KOPT-K1 (cell line): ENCODE measurements around the gene PASK.

Experiments used
- H3K27ac ChIP-seq: fragments of 200-600 bp; sonication (generic); 2 replicates; pipeline ENCODE4 v1.5.1; 2016; ENCODE audit warnings: antibody characterized with exemption, mild to moderate bottlenecking, low read depth, low read length; ENCODE audit not compliant: poor library complexity, severe bottlenecking
- H3K36me3 ChIP-seq: fragments of 200-600 bp; sonication (generic); 2 replicates; pipeline ENCODE4 v1.5.1; 2017; ENCODE audit warnings: antibody characterized with exemption, mild to moderate bottlenecking, low read length, moderate library complexity; ENCODE audit not compliant: insufficient read depth
- H3K9me3 ChIP-seq: fragments of 200-600 bp; sonication (generic); 2 replicates; pipeline ENCODE4 v1.5.1; 2017; ENCODE audit warnings: antibody characterized with exemption, low read length, mild to moderate bottlenecking; ENCODE audit not compliant: insufficient read depth, poor library complexity, severe bottlenecking

PASK gene

GRCh38 chr2:241142593-241142992, 6.7 kb downstream of the PASK start:
- no peak overlapping the region for H3K27ac ChIP-seq
- no peaks in the 10 kb centered on the region for H3K9me3 ChIP-seq
- H3K36me3 ChIP-seq: peaks cover 56% of the 10 kb centered on the region

GRCh38 chr2:241142063-241142462, 7.2 kb downstream of the PASK start:
- Histone ChIP-seq H3K27ac (no peak overlapping the region), H3K36me3 (peaks cover 62% of the 10 kb centered on the region), H3K9me3 (no peaks in the 10 kb centered on the region)

GRCh38 chr2:241141214-241141770, 8.0 kb downstream of the PASK start:
- Histone ChIP-seq H3K27ac (no peak overlapping the region), H3K9me3 (no peaks in the 10 kb centered on the region), H3K36me3 (peaks cover 69% of the 10 kb centered on the region)

- H3K36me3 ChIP-seq: peaks cover 78% of the 10 kb centered on the region
- H3K27ac ChIP-seq: no peak overlapping the region
- no peaks in the 10 kb centered on the region for H3K9me3 ChIP-seq
Measured at GRCh38 chr2:241140445-241140840, 8.8 kb downstream of the PASK start.

- H3K27ac ChIP-seq: no peak overlapping the region
- peaks cover 84% of the 10 kb centered on the region for H3K36me3 ChIP-seq
- H3K9me3 ChIP-seq: no peaks in the 10 kb centered on the region
Measured at GRCh38 chr2:241139531-241140444, 9.5 kb downstream of the PASK start.

GRCh38 chr2:241138471-241138870, 10.8 kb downstream of the PASK start:
- Histone ChIP-seq H3K27ac (no peak overlapping the region), H3K36me3 (peaks cover 87% of the 10 kb centered on the region), H3K9me3 (no peaks in the 10 kb centered on the region)

GRCh38 chr2:241137276-241138190, 11.7 kb downstream of the PASK start:
- peaks cover 93% of the 10 kb centered on the region for H3K36me3 ChIP-seq
- H3K27ac ChIP-seq: no peak overlapping the region
- H3K9me3 ChIP-seq: no peaks in the 10 kb centered on the region

GRCh38 chr2:241136661-241137260, 12.5 kb downstream of the PASK start:
- H3K9me3 ChIP-seq: no peaks in the 10 kb centered on the region
- no peak overlapping the region for H3K27ac ChIP-seq
- peaks cover 88% of the 10 kb centered on the region for H3K36me3 ChIP-seq

- peaks cover 90% of the 10 kb centered on the region for H3K36me3 ChIP-seq
Measured at GRCh38 chr2:241136191-241136590, 13.1 kb downstream of the PASK start.

GRCh38 chr2:241135737-241136136, 13.5 kb downstream of the PASK start:
- Histone ChIP-seq H3K9me3 (no peaks in the 10 kb centered on the region), H3K27ac (no peak overlapping the region), H3K36me3 (peaks cover 91% of the 10 kb centered on the region)

More at GRCh38 chr2:241136191-241136590, 13.1 kb downstream of the PASK start:
- H3K27ac ChIP-seq: no peak overlapping the region
- H3K9me3 ChIP-seq: no peaks in the 10 kb centered on the region

GRCh38 chr2:241134711-241135110, 14.6 kb downstream of the PASK start:
- Histone ChIP-seq H3K36me3 (peaks cover 91% of the 10 kb centered on the region), H3K9me3 (no peaks in the 10 kb centered on the region), H3K27ac (no peak overlapping the region)

GRCh38 chr2:241133436-241133820, 15.8 kb downstream of the PASK start:
- no peak overlapping the region for H3K27ac ChIP-seq
- no peaks in the 10 kb centered on the region for H3K9me3 ChIP-seq
- H3K36me3 ChIP-seq: peaks cover 91% of the 10 kb centered on the region

- no peaks in the 10 kb centered on the region for H3K9me3 ChIP-seq
- H3K36me3 ChIP-seq: peaks cover 87% of the 10 kb centered on the region
- no peak overlapping the region for H3K27ac ChIP-seq
Measured at GRCh38 chr2:241132538-241133435, 16.5 kb downstream of the PASK start.

GRCh38 chr2:241131531-241131930, 17.7 kb downstream of the PASK start:
- peaks cover 83% of the 10 kb centered on the region for H3K36me3 ChIP-seq
- no peaks in the 10 kb centered on the region for H3K9me3 ChIP-seq
- H3K27ac ChIP-seq: no peak overlapping the region
